Spleen (tissue), 7 donors: Measurements from ENCODE around the gene GNAZ.

ENCODE experiments used
- CTCF ChIP-seq, 11 experiments: fragments of 200-600 bp in 7 of 11; fragments of 450-650 bp in 4 of 11; sonication (generic) in 4 of 11; IDR thresholded peaks in 8 of 11; conservative IDR thresholded peaks in 3 of 11; 1 replicate in 7 of 11; 2 replicates in 4 of 11; pipeline versions ENCODE4 v1.4.0 to v1.8.0; 2016 to 2021; ENCODE audit warnings: antibody characterized with exemption in 11 of 11, inconsistent platforms in 4 of 11, mild to moderate bottlenecking in 1 of 11
- POLR2A ChIP-seq, 3 donors: fragments of 450-650 bp; IDR thresholded peaks; one replicate each; pipeline ENCODE4 v1.5.1; 2017; ENCODE audit warnings: antibody characterized with exemption in 3 of 3, mild to moderate bottlenecking in 1 of 3
- POLR2AphosphoS5 ChIP-seq, 3 donors: sonication (generic); formaldehyde crosslinking; IDR thresholded peaks; one replicate each; pipeline ENCODE4 v1.5.1; 2017; ENCODE audit warnings: antibody characterized with exemption in 3 of 3
- donor health status: DM: no; HTN: no; CAD: no; lungs with moderate emphysema.
- donor health status: DM: no; HTN: no; CAD: no.
- donor health status: DM: no; HTN: no; CAD: no.

DNA sequence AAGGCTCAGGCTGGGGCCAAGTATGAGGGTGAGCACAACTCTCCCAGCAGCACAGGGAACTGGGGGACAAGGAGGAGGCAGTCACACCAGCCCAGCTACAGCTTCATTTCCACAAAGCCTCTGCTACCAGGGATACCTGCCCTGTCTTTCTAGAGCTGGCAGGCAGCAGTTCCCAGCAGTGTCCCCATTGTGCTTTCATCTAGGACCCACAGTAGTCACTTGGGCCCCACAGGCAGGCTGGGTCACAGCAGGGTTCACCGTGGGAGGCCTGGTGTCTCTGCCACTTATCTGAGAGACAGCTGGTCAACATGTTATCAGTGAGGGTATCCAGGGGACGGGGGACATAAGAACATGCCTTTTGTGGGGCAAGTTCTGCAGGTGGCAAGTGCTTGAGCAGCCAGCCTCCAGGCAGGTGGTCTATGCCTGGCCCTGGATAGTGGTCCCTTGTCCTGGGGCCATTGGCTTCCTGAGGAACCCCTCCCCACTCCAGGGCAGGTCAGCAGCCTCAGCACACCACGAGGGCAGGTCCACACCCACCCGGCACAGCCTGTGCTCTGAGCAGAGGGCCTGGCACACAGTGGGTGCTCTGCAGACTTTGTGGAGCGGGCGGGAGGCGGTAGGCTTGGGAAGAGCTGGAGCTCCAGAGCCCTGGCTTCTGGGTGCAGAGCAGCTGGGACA lies 29.9 kb downstream of the GNAZ start:
- no peak for TF ChIP-seq POLR2A (IDR thresholded peaks at IDR 0.05)
- TF ChIP-seq CTCF (IDR thresholded peaks at IDR 0.05 in 8 of 11, conservative IDR thresholded peaks at IDR 0.05 in 3 of 11): no peak
- TF ChIP-seq POLR2AphosphoS5 (IDR thresholded peaks at IDR 0.05): no peak
